NCI-H748 treated with DMSO at 0.1 percent for 48 hours (cell line): Measurements from ENCODE around the gene CUL1.
"Not testable (repeated sequence)": the region's sequence is repeated elsewhere in the genome, so short reads cannot be mapped to it uniquely, and the experiment has no call there.

ENCODE experiments used
- DNase-seq: peaks from one replicate; lab custom pipeline; 2025; lab: John Stamatoyannopoulos, UW

Gene CUL1

GRCh38 chr7:148697256-148698006 is 1.3 kb upstream of the CUL1 start:
- no peak for DNase-seq

- DNase-seq: no peak
Measured at GRCh38 chr7:148698007-148698396, 701 bp upstream of the CUL1 start.

GRCh38 chr7:148699024-148699781 is 500 bp downstream of the CUL1 start:
- no peak for DNase-seq

- peak; percentile 45 for DNase-seq
Measured at GRCh38 chr7:148699782-148700629, 1.3 kb downstream of the CUL1 start.

- no peak for DNase-seq
Measured at GRCh38 chr7:148700661-148701064, 2.0 kb downstream of the CUL1 start.

GRCh38 chr7:148701414-148701813 is 2.7 kb downstream of the CUL1 start:
- no peak for DNase-seq

GRCh38 chr7:148702876-148703670 is 4.4 kb downstream of the CUL1 start:
- no peak for DNase-seq

GRCh38 chr7:148703671-148703962 is 4.9 kb downstream of the CUL1 start:
- not testable (repeated sequence) for DNase-seq

- no peak for DNase-seq
Measured at GRCh38 chr7:148704189-148704588, 5.5 kb downstream of the CUL1 start.

GRCh38 chr7:148704970-148705369 is 6.3 kb downstream of the CUL1 start:
- no peak for DNase-seq

- DNase-seq: no peak
Measured at GRCh38 chr7:148706368-148706767, 7.7 kb downstream of the CUL1 start.

- DNase-seq: no peak
Measured at GRCh38 chr7:148708026-148708885, 9.6 kb downstream of the CUL1 start.

GRCh38 chr7:148709014-148709413 is 10.3 kb downstream of the CUL1 start:
- DNase-seq: no peak

- DNase-seq: not testable (repeated sequence)
Measured at GRCh38 chr7:148710426-148710825, 11.7 kb downstream of the CUL1 start.

- DNase-seq: no peak
Measured at GRCh38 chr7:148711191-148712102, 12.7 kb downstream of the CUL1 start.

GRCh38 chr7:148712678-148713329 is 14.1 kb downstream of the CUL1 start:
- no peak for DNase-seq

- DNase-seq: no peak
Measured at GRCh38 chr7:148714498-148714897, 15.8 kb downstream of the CUL1 start.

- no peak for DNase-seq
Measured at GRCh38 chr7:148715027-148715426, 16.3 kb downstream of the CUL1 start.

GRCh38 chr7:148717266-148717793 is 18.6 kb downstream of the CUL1 start:
- DNase-seq: no peak
